ENCODE results near the gene CYP26C1. TPM values are rescaled to one million over a fixed set of nuclear protein-coding genes. Genes with fewer than 3 reads are reported as not detected.
A peak's percentile ranks its signal among the peaks of the same experiment; 100 is the strongest.

The CYP26C1 gene
- total RNA-seq, 1 experiment from 2014 or later: 0.79 TPM

DNA sequence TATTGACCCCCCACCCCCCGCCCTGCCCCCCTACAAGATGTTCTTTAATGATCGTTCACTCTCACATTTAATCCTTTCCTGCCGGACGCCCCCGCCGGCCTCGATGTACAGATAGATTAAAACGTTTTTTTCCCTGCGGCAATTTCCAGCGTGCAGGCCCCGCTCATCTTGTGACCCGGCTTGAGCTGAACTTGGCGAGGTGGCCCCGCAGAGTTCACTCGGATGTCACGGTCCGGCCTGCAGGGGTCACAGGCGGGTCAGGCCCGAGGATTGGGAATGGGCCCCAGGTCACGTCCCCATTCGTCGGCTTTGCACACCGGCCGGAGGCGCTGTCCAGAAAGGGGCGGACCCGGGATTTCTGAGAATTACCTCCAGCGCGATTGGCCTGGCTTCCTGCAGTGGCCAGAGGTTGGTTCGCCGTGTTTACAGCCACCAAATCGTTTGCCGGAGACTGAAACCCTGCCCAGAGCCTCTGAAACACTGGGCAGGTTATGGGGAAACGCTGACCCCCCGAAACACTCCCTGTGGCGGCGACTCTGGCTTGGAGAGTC, 11.2 kb downstream of the CYP26C1 start:
- WGBS (ENCODE audit: extremely low coverage, insufficient read length, low lambda C conversion rate): no CpG with 5 or more reads among the region's 37 CpGs
- H3T11ph ChIP-seq (ENCODE audit: low read length): no peak overlapping the region
- peaks cover 96% of the 10 kb centered on the region for H3K27me3 ChIP-seq (ENCODE audit: insufficient read depth, low read length)
- H2BK15ac ChIP-seq (ENCODE audit: low read depth, low read length): no peak overlapping the region
- no peak overlapping the region for H4K91ac ChIP-seq (ENCODE audit: insufficient read length, low read depth, low read length)
- Mint-ChIP-seq H3K36me3 (ENCODE audit: insufficient read depth in 1 of 3, low read depth in 3 of 3) (peaks cover 0 to 29% (median 27%) of the 10 kb centered on the region in 3 experiments; a peak in 6 of 7 replicates), H3K9me3 (peaks cover 3 to 7% of the 10 kb centered on the region in 2 experiments; a peak in 3 of 5 replicates), H3K4me1 (peaks cover 47 to 58% of the 10 kb centered on the region in 2 experiments), H3K4me3 (peak overlapping the region; percentile 90 to 95), H3K27ac (no peak overlapping the region), H3K27me3 (ENCODE audit: low read depth) (peaks cover 98% of the 10 kb centered on the region)
- no peak overlapping the region for H2BK12ac ChIP-seq (ENCODE audit: insufficient read length, low read depth, low read length)
- H2BK120ac ChIP-seq (ENCODE audit: low read depth, low read length, poor library complexity, severe bottlenecking): no peak overlapping the region
- peaks cover 30% of the 10 kb centered on the region for H3K23me2 ChIP-seq (ENCODE audit: insufficient read length, low read depth, low read length, poor library complexity, severe bottlenecking)
- no peak overlapping the region for H3K14ac ChIP-seq (ENCODE audit: insufficient read depth, low read length)
- no peaks in the 10 kb centered on the region for H4K20me1 ChIP-seq (ENCODE audit: control insufficient read depth, insufficient read depth, insufficient read length)
- H3K9me3 ChIP-seq (ENCODE audit: control insufficient read depth, low read depth, low read length): no peaks in the 10 kb centered on the region
- no peaks in the 10 kb centered on the region for H3K79me2 ChIP-seq (ENCODE audit: insufficient read depth, low read length)
- TF ChIP-seq, protein P1, sequence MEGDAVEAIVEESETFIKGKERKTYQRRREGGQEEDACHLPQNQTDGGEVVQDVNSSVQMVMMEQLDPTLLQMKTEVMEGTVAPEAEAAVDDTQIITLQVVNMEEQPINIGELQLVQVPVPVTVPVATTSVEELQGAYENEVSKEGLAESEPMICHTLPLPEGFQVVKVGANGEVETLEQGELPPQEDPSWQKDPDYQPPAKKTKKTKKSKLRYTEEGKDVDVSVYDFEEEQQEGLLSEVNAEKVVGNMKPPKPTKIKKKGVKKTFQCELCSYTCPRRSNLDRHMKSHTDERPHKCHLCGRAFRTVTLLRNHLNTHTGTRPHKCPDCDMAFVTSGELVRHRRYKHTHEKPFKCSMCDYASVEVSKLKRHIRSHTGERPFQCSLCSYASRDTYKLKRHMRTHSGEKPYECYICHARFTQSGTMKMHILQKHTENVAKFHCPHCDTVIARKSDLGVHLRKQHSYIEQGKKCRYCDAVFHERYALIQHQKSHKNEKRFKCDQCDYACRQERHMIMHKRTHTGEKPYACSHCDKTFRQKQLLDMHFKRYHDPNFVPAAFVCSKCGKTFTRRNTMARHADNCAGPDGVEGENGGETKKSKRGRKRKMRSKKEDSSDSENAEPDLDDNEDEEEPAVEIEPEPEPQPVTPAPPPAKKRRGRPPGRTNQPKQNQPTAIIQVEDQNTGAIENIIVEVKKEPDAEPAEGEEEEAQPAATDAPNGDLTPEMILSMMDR (conservative IDR thresholded peaks at IDR 0.05): peak; percentile 39; the same call in 2 of the 3 replicates
- peak; percentile 83 for DNase-seq
- H2BK5ac ChIP-seq (ENCODE audit: insufficient read length, low read length): no peak overlapping the region
- H3K9ac ChIP-seq (ENCODE audit: extremely low read depth, insufficient read length, low read length): no peak overlapping the region
- H3K4ac ChIP-seq (ENCODE audit: low read depth, low read length): no peak overlapping the region
- no peaks in the 10 kb centered on the region for H3K79me1 ChIP-seq (ENCODE audit: insufficient read depth, low read depth, low read length, poor library complexity, severe bottlenecking)
- H3K56ac ChIP-seq (ENCODE audit: insufficient read length, low read depth, low read length): no peak overlapping the region
- H3K4me1 ChIP-seq (ENCODE audit: insufficient read depth, low read length): no peaks in the 10 kb centered on the region
- H2BK20ac ChIP-seq (ENCODE audit: low read depth, low read length, poor library complexity, severe bottlenecking): no peak overlapping the region
- no peak overlapping the region for H3K23ac ChIP-seq (ENCODE audit: insufficient read length, low read depth, low read length)
- H2AK5ac ChIP-seq (ENCODE audit: insufficient read length, low read length): no peak overlapping the region
- H3K27ac ChIP-seq (ENCODE audit: insufficient read length, low read depth, low read length): no peak overlapping the region
- no peak overlapping the region for H2AFZ ChIP-seq (ENCODE audit: low read length)
- H4K8ac ChIP-seq (replicated peaks; ENCODE audit: insufficient read length, low read depth, low read length): no peak overlapping the region
- H3K18ac ChIP-seq (ENCODE audit: insufficient read length, low read depth, low read length): no peak overlapping the region
- no peak overlapping the region for H4K5ac ChIP-seq (ENCODE audit: insufficient read length, low read depth, low read length)
- H3K4me2 ChIP-seq (ENCODE audit: insufficient read depth, insufficient read length, low read length): peak overlapping the region; percentile 60

Measured in H9 (cell line).